Measurements from ENCODE around the gene TAS2R60. TPM values are rescaled to one million over a fixed set of nuclear protein-coding genes. Genes with fewer than 3 reads are reported as not detected.
A peak's percentile ranks its signal among the peaks of the same experiment; 100 is the strongest.

TAS2R60 gene
- total RNA-seq, 1 donor from 2014 or later, result 0.38 TPM

- DNase-seq (ENCODE audit: low spot score) (no peak), ATAC-seq (peak; percentile 80)
These were observed 6.8 kb upstream of the TAS2R60 start for GRCh38 chr7:143436325-143436946.

GRCh38 chr7:143437578-143437977, 5.7 kb upstream of the TAS2R60 start:
- peak; percentile 11 for ATAC-seq
- DNase-seq (ENCODE audit: low spot score), result no peak

GRCh38 chr7:143439866-143440265, 3.4 kb upstream of the TAS2R60 start:
- ATAC-seq (no peak), DNase-seq (ENCODE audit: low spot score) (no peak)

- DNase-seq (ENCODE audit: low spot score), result no peak
- ATAC-seq, result peak; percentile 89
These were observed 970 bp downstream of the TAS2R60 start for GRCh38 chr7:143444063-143444782.

GRCh38 chr7:143444785-143445184, 1.5 kb downstream of the TAS2R60 start:
- DNase-seq (ENCODE audit: low spot score) (no peak), ATAC-seq (peak; percentile 51)

- no peak for ATAC-seq
- no peak for DNase-seq (ENCODE audit: low spot score)
These were observed 4.2 kb downstream of the TAS2R60 start for GRCh38 chr7:143447466-143447865.

- DNase-seq (ENCODE audit: low spot score), result no peak
- no peak for ATAC-seq
These were observed 5.2 kb downstream of the TAS2R60 start for GRCh38 chr7:143448429-143448828.

GRCh38 chr7:143449793-143450192, 6.5 kb downstream of the TAS2R60 start:
- no peak for ATAC-seq
- DNase-seq (ENCODE audit: low spot score), result no peak

GRCh38 chr7:143451122-143451521, 7.9 kb downstream of the TAS2R60 start:
- DNase-seq (ENCODE audit: low spot score) (no peak), ATAC-seq (no peak)

- ATAC-seq (no peak), DNase-seq (ENCODE audit: low spot score) (no peak)
These were observed 8.5 kb downstream of the TAS2R60 start for GRCh38 chr7:143451746-143452145.

- no peak for DNase-seq (ENCODE audit: low spot score)
- no peak for ATAC-seq
These were observed 9.2 kb downstream of the TAS2R60 start for GRCh38 chr7:143452495-143452894.

- DNase-seq (ENCODE audit: low spot score) (no peak), ATAC-seq (no peak)
These were observed 10.9 kb downstream of the TAS2R60 start for GRCh38 chr7:143454091-143454680.

- DNase-seq (ENCODE audit: low spot score), result no peak
- no peak for ATAC-seq
These were observed 12.2 kb downstream of the TAS2R60 start for GRCh38 chr7:143455491-143455890.

- DNase-seq (ENCODE audit: low spot score) (no peak), ATAC-seq (no peak)
These were observed 12.7 kb downstream of the TAS2R60 start for GRCh38 chr7:143455942-143456341.

GRCh38 chr7:143456992-143457793, 13.9 kb downstream of the TAS2R60 start:
- DNase-seq (ENCODE audit: low spot score) (no peak), ATAC-seq (no peak)

- no peak for DNase-seq (ENCODE audit: low spot score)
- no peak for ATAC-seq
These were observed 15.0 kb downstream of the TAS2R60 start for GRCh38 chr7:143458263-143458662.

- ATAC-seq (no peak), DNase-seq (ENCODE audit: low spot score) (no peak)
These were observed 15.4 kb downstream of the TAS2R60 start for GRCh38 chr7:143458681-143459080.

GRCh38 chr7:143459359-143459758, 16.1 kb downstream of the TAS2R60 start:
- no peak for ATAC-seq
- DNase-seq (ENCODE audit: low spot score), result no peak

GRCh38 chr7:143460271-143460979, 17.2 kb downstream of the TAS2R60 start:
- DNase-seq (ENCODE audit: low spot score) (no peak), ATAC-seq (no peak)

GRCh38 chr7:143462045-143462444, 18.8 kb downstream of the TAS2R60 start:
- ATAC-seq, result no peak

GRCh38 chr7:143463556-143463955, 20.3 kb downstream of the TAS2R60 start:
- DNase-seq (ENCODE audit: low spot score), result no peak

More at GRCh38 chr7:143462045-143462444, 18.8 kb downstream of the TAS2R60 start:
- no peak for DNase-seq (ENCODE audit: low spot score)

More at GRCh38 chr7:143463556-143463955, 20.3 kb downstream of the TAS2R60 start:
- ATAC-seq, result no peak

All from left lobe of liver (tissue), 2 donors.